Caco-2 (cell line): ENCODE measurements around the gene CTNND2. TPM values are rescaled to one million over a fixed set of nuclear protein-coding genes. Genes with fewer than 3 reads are reported as not detected.

Experiments used
- BruUV-seq: library from RNA; stranded (reverse); fragments of 400-500 nt; replicated peaks from 2 replicates; lab custom pipeline; 2021; lab: Mats Ljungman, UMichigan
- CTCF ChIA-PET: fragments of 300-600 bp; sonication (Branson Sonifier 250); formaldehyde crosslinking; loops from one replicate; lab custom pipeline; 2022; ENCODE audit warnings: antibody characterized with exemption; lab: Charles Lee
- POLR2A ChIA-PET: fragments of 300-600 bp; sonication (Branson Sonifier 250); formaldehyde crosslinking; loops from one replicate; lab custom pipeline; 2022; ENCODE audit warnings: antibody characterized with exemption; lab: Charles Lee
- DNase-seq, 2 experiments: peaks; one replicate each; pipeline versions ENCODE4 v3.0.0 to v3.0.0-alpha.2; 2020 to 2022
- H3K27me3 ChIP-seq: replicated peaks from 2 replicates; pipeline ENCODE4 v1.6.0; 2011; ENCODE audit warnings: low read length; ENCODE audit not compliant: control insufficient read depth, insufficient read depth
- H3K36me3 ChIP-seq: 2 replicates; pipeline ENCODE4 v1.5.1; 2011; ENCODE audit warnings: low read length; ENCODE audit not compliant: control insufficient read depth, insufficient read depth
- H3K4me1 ChIP-seq: fragments of 250-450 bp; sonication (Bioruptor Pico); 2 replicates; pipeline ENCODE4 v1.5.1; 2020; ENCODE audit warnings: mild to moderate bottlenecking
- H3K4me3 ChIP-seq: 2 replicates; pipeline ENCODE4 v1.5.1; 2011; ENCODE audit warnings: low read depth, mild to moderate bottlenecking, control low read depth, low read length
- H3K9me3 ChIP-seq: fragments of 250-450 bp; sonication (Bioruptor Pico); 2 replicates; pipeline ENCODE4 v1.5.1; 2020; ENCODE audit warnings: mild to moderate bottlenecking, moderate library complexity
- H3K27ac Mint-ChIP-seq: one replicate; pipeline ENCODE4 v1.8.0; 2022; ENCODE audit warnings: mixed read lengths; ENCODE audit not compliant: unreplicated experiment
- H3K27me3 Mint-ChIP-seq: one replicate; pipeline ENCODE4 v1.8.0; 2022; ENCODE audit warnings: mixed read lengths; ENCODE audit not compliant: insufficient read depth, unreplicated experiment
- H3K36me3 Mint-ChIP-seq: one replicate; pipeline ENCODE4 v1.8.0; 2022; ENCODE audit warnings: mild to moderate bottlenecking, mixed read lengths; ENCODE audit not compliant: insufficient read depth, unreplicated experiment
- H3K4me1 Mint-ChIP-seq: one replicate; pipeline ENCODE4 v1.8.0; 2022; ENCODE audit warnings: low read depth, mixed read lengths; ENCODE audit not compliant: unreplicated experiment
- H3K4me3 Mint-ChIP-seq: one replicate; pipeline ENCODE4 v1.8.0; 2022; ENCODE audit warnings: mild to moderate bottlenecking, moderate library complexity, mixed read lengths; ENCODE audit not compliant: unreplicated experiment
- H3K9me3 Mint-ChIP-seq: one replicate; pipeline ENCODE4 v1.8.0; 2022; ENCODE audit warnings: mixed read lengths; ENCODE audit not compliant: unreplicated experiment
- intact Hi-C: fragments of 100-400 bp; cut with micrococcal nuclease; formaldehyde crosslinking; loops from one replicate; pipeline ENCODE4 v1.10.0; 2022; ENCODE audit not compliant: unreplicated experiment
- total RNA-seq: library from RNA; stranded (reverse); gene quantifications from 2 replicates; pipeline ENCODE4 v1.2.3, GENCODE V29; 2022
- TF ChIP-seq, protein P1 (sequence below), 2 experiments: fragments of 200-600 bp in 1 of 2; IDR thresholded peaks; 1 replicate in 1 of 2; 2 replicates in 1 of 2; pipeline versions ENCODE4 v1.5.1 to v1.8.0; 2011 to 2022; ENCODE audit warnings: antibody characterized with exemption in 1 of 2, control low read depth in 1 of 2, inconsistent platforms in 1 of 2, low read depth in 1 of 2, low read length in 1 of 2, mild to moderate bottlenecking in 1 of 2, moderate library complexity in 1 of 2; ENCODE audit not compliant: insufficient read depth in 1 of 2, severe bottlenecking in 1 of 2, unreplicated experiment in 1 of 2

The CTNND2 gene
- total RNA-seq, 1 experiment from 2014 or later: 0.32 TPM

DNA sequence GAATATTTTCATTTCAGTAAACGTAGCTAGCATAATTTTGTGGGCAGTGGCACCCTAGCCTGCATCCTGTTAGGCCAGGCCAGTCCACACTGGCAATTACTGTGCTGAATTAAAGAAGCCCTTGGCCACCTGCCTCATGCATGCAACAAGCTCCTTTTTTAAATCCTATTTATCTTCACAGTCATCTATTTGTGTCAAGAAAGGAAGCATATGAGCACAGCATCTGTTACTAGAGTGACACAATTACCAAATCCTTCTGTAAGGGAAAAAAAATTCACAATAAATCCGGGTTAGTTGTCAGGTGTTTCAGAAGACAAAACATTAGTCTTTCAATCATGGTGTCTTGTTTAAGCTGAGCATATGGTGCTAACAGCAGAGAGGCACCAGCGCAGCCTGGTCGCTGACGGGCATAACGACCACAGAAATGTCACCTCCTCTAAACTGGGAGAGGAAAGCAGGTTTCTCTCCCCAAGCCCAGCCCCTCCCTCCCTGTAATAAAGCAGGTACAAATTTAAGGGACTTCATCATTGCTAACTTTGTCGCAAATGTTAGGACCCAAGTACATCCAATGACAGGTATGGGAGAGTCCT is 520.6 kb downstream of the CTNND2 start:
- H3K27ac Mint-ChIP-seq: no peak overlapping the region
- POLR2A ChIA-PET: no interaction called here
- BruUV-seq: no TSS peak
- Histone ChIP-seq H3K4me3 (no peak overlapping the region), H3K36me3 (no peaks in the 10 kb centered on the region), H3K27me3 (no peaks in the 10 kb centered on the region), H3K9me3 (no peaks in the 10 kb centered on the region), H3K4me1 (no peaks in the 10 kb centered on the region)
- CTCF ChIA-PET: no interaction called here
- H3K4me1 Mint-ChIP-seq: peaks cover 3% of the 10 kb centered on the region
- DNase-seq: no peak
- TF ChIP-seq, protein P1, sequence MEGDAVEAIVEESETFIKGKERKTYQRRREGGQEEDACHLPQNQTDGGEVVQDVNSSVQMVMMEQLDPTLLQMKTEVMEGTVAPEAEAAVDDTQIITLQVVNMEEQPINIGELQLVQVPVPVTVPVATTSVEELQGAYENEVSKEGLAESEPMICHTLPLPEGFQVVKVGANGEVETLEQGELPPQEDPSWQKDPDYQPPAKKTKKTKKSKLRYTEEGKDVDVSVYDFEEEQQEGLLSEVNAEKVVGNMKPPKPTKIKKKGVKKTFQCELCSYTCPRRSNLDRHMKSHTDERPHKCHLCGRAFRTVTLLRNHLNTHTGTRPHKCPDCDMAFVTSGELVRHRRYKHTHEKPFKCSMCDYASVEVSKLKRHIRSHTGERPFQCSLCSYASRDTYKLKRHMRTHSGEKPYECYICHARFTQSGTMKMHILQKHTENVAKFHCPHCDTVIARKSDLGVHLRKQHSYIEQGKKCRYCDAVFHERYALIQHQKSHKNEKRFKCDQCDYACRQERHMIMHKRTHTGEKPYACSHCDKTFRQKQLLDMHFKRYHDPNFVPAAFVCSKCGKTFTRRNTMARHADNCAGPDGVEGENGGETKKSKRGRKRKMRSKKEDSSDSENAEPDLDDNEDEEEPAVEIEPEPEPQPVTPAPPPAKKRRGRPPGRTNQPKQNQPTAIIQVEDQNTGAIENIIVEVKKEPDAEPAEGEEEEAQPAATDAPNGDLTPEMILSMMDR (IDR thresholded peaks at IDR 0.05; ENCODE audit: insufficient read depth in 1 of 2, low read depth in 1 of 2, low read length in 1 of 2, severe bottlenecking in 1 of 2, unreplicated experiment in 1 of 2): no peak
- H3K4me3 Mint-ChIP-seq: no peak overlapping the region
- H3K9me3 Mint-ChIP-seq: peaks cover 21% of the 10 kb centered on the region
- no peaks in the 10 kb centered on the region for H3K36me3 Mint-ChIP-seq
- intact Hi-C loops: no loop called here
- H3K27me3 Mint-ChIP-seq: no peaks in the 10 kb centered on the region

DNA sequence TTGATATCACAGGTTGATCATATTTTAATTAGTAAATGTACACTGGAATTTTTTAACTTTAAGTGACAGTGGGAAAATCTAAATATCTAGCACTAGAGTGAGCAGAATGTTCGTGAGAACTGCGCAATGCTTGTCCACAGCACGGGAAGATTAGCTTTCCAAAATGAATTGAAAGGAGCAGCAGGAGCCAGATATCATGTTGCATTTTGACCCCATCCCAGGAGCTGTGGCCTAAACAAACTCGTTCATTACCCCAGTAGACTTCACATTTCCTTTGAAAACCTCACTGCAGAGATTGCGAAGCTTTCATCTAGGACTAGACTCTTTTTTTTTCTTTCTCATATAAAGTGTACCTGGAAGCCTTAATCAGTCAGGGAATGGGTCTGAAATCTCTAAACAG is 525.8 kb downstream of the CTNND2 start:
- H3K27me3 Mint-ChIP-seq: no peaks in the 10 kb centered on the region
- H3K27me3 ChIP-seq: no peaks in the 10 kb centered on the region
- peak overlapping the region; percentile 32 for H3K27ac Mint-ChIP-seq

DNA sequence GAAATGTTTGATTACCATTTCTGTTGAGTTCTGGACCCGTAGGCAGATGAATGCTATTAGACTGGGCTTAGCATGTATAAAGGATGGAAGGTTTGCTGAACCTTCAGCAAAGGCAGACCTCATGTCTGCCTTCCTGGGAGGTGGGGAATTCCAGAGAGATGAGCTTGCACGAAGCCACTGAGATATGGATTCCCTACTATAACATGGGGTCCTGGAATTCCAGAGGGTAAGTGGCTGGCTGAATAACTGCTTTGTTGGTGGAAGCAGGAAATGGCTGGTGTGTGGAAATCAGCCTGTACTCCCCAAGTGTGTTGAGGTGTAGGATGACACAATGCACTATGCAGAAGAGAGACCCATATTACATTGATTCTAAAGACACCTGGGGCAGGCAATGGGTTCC is 526.4 kb downstream of the CTNND2 start:
- ChIA-PET CTCF (no interaction called here), POLR2A (no interaction called here)
- Mint-ChIP-seq H3K4me3 (no peak overlapping the region), H3K36me3 (peaks cover 7% of the 10 kb centered on the region), H3K4me1 (peaks cover 16% of the 10 kb centered on the region), H3K27ac (peak overlapping the region; percentile 32), H3K27me3 (no peaks in the 10 kb centered on the region), H3K9me3 (peaks cover 25% of the 10 kb centered on the region)
- no TSS peak for BruUV-seq
- no peaks in the 10 kb centered on the region for H3K27me3 ChIP-seq
- TF ChIP-seq, protein P1 (IDR thresholded peaks at IDR 0.05; ENCODE audit: insufficient read depth in 1 of 2, low read depth in 1 of 2, low read length in 1 of 2, severe bottlenecking in 1 of 2, unreplicated experiment in 1 of 2): no peak
- H3K4me1 ChIP-seq: peaks cover 15% of the 10 kb centered on the region; the same call in 1 of the 2 replicates
- H3K36me3 ChIP-seq: no peaks in the 10 kb centered on the region
- DNase-seq: no peak
- intact Hi-C loops: loop anchor here (10.0 kb wide), 1 partner anchor 127 kb away; no protein-coding TSS in a partner anchor
- no peak overlapping the region for H3K4me3 ChIP-seq
- H3K9me3 ChIP-seq: 0 out of 2 replicates have a peak, but pooled peaks cover 4% of the 10 kb centered on the region

More for the DNA sequence above, 525.8 kb downstream of the CTNND2 start:
- CTCF ChIA-PET: no interaction called here
- peaks cover 16% of the 10 kb centered on the region for H3K4me1 Mint-ChIP-seq
- Histone ChIP-seq H3K36me3 (no peaks in the 10 kb centered on the region), H3K4me3 (no peak overlapping the region), H3K4me1 (peaks cover 9% of the 10 kb centered on the region; the same call in 1 of the 2 replicates), H3K9me3 (0 out of 2 replicates have a peak, but pooled peaks cover 4% of the 10 kb centered on the region)
- H3K36me3 Mint-ChIP-seq: peaks cover 1% of the 10 kb centered on the region
- no TSS peak for BruUV-seq
- DNase-seq: no peak
- peaks cover 25% of the 10 kb centered on the region for H3K9me3 Mint-ChIP-seq
- TF ChIP-seq, protein P1 (IDR thresholded peaks at IDR 0.05; ENCODE audit: insufficient read depth in 1 of 2, low read depth in 1 of 2, low read length in 1 of 2, severe bottlenecking in 1 of 2, unreplicated experiment in 1 of 2): no peak
- intact Hi-C loops: loop anchor here (10.0 kb wide), 1 partner anchor 126 kb away; no protein-coding TSS in a partner anchor
- no peak overlapping the region for H3K4me3 Mint-ChIP-seq
- POLR2A ChIA-PET: no interaction called here
